H1 (cell line): ENCODE results near the gene LRRC28. TPM values are rescaled to one million over a fixed set of nuclear protein-coding genes. Genes with fewer than 3 reads are reported as not detected.

Experiments
- CTCF ChIA-PET: fragments of 300-600 bp; sonication (Branson Sonifier 250); formaldehyde crosslinking; loops from one replicate; lab custom pipeline; 2021; ENCODE audit not compliant: partially characterized antibody; lab: Charles Lee
- POLR2A ChIA-PET: fragments of 300-600 bp; sonication (Branson Sonifier 250); formaldehyde crosslinking; loops from one replicate; lab custom pipeline; 2021; ENCODE audit warnings: inconsistent platforms; ENCODE audit not compliant: partially characterized antibody; lab: Charles Lee
- DNase-seq, 2 experiments: peaks; one replicate each; pipeline versions ENCODE4 v3.0.0 to v3.0.0-alpha.2; 2010 to 2022; ENCODE audit warnings: low spot score in 2 of 2, low read depth in 1 of 2, mixed read lengths in 1 of 2
- FAIRE-seq: peaks from 2 replicates; lab custom pipeline; 2011; peaks lifted over from hg19 to GRCh38; lab: Jason Lieb, UNC
- H2AFZ ChIP-seq: 2 replicates; pipeline ENCODE4 v1.8.1; 2012; ENCODE audit warnings: low read length, inconsistent platforms
- H2AK5ac ChIP-seq: 2 replicates; pipeline ENCODE4 v1.6.1; 2013; ENCODE audit warnings: low read depth, low read length
- H2BK120ac ChIP-seq: replicated peaks from 2 replicates; pipeline ENCODE3; 2013; ENCODE audit warnings: low read depth, low read length, inconsistent platforms
- H2BK12ac ChIP-seq: 2 replicates; pipeline ENCODE4 v1.6.1; 2013; ENCODE audit warnings: low read depth, low read length
- H2BK15ac ChIP-seq: 2 replicates; pipeline ENCODE4 v1.6.1; 2013; ENCODE audit warnings: low read length
- H2BK20ac ChIP-seq: 2 replicates; pipeline ENCODE4 v1.6.1; 2013; ENCODE audit warnings: low read length
- H2BK5ac ChIP-seq: 2 replicates; pipeline ENCODE4 v1.6.1; 2013; ENCODE audit warnings: low read depth, low read length
- H3K14ac ChIP-seq: 2 replicates; pipeline ENCODE4 v1.6.1; 2013; ENCODE audit warnings: inconsistent platforms; ENCODE audit not compliant: insufficient read length
- H3K18ac ChIP-seq: 2 replicates; pipeline ENCODE4 v1.6.1; 2013; ENCODE audit warnings: low read length; ENCODE audit errors: extremely low read depth
- H3K23ac ChIP-seq: 2 replicates; pipeline ENCODE4 v1.6.1; 2013; ENCODE audit warnings: inconsistent platforms; ENCODE audit not compliant: insufficient read length
- H3K23me2 ChIP-seq: 2 replicates; pipeline ENCODE4 v1.6.1; 2013; ENCODE audit warnings: low read depth, low read length
- H3K27ac ChIP-seq: 2 replicates; pipeline ENCODE4 v1.6.1; 2011; ENCODE audit warnings: low read depth, low read length, inconsistent platforms
- H3K27me3 ChIP-seq, 4 experiments: replicated peaks in 1 of 4; 1 replicate in 1 of 4; 2 replicates in 3 of 4; pipeline versions ENCODE4 v1.6.1 to v1.8.1; 2011 to 2013; ENCODE audit warnings: low read length in 3 of 4, mild to moderate bottlenecking in 3 of 4, inconsistent platforms in 2 of 4, mixed read lengths in 2 of 4, moderate library complexity in 1 of 4; ENCODE audit not compliant: control insufficient read depth in 3 of 4, insufficient read depth in 3 of 4; ENCODE audit errors: extremely low read depth in 1 of 4
- H3K36me3 ChIP-seq, 4 experiments: 2 replicates each; pipeline versions ENCODE4 v1.6.1 to v1.8.1; 2011 to 2013; ENCODE audit warnings: mild to moderate bottlenecking in 4 of 4, low read length in 3 of 4, moderate library complexity in 2 of 4, control low read depth in 1 of 4, inconsistent platforms in 1 of 4; ENCODE audit not compliant: insufficient read depth in 4 of 4, control insufficient read depth in 2 of 4
- H3K4ac ChIP-seq: replicated peaks from 2 replicates; pipeline ENCODE3; 2013; ENCODE audit warnings: low read length, low read depth, mixed read lengths, inconsistent platforms; ENCODE audit not compliant: insufficient read length
- H3K4me1 ChIP-seq, 4 experiments: replicated peaks in 1 of 4; 1 replicate in 1 of 4; 2 replicates in 3 of 4; pipeline versions ENCODE4 v1.6.1 to v1.8.1; 2011 to 2013; ENCODE audit warnings: low read length in 3 of 4, inconsistent platforms in 2 of 4, mixed read lengths in 1 of 4; ENCODE audit not compliant: insufficient read depth in 4 of 4, control insufficient read depth in 3 of 4
- H3K4me2 ChIP-seq, 2 experiments: 2 replicates each; pipeline versions ENCODE4 v1.6.1 to v1.8.1; 2011 to 2013; ENCODE audit warnings: low read depth in 2 of 2, low read length in 2 of 2, control low read depth in 1 of 2, inconsistent platforms in 1 of 2, mild to moderate bottlenecking in 1 of 2; ENCODE audit not compliant: insufficient read depth in 1 of 2
- H3K4me3 ChIP-seq, 4 experiments: fragments of 200-600, 300-600 bp in 1 of 4; sonication (generic), shearing (Covaris generic), sonication (Bioruptor Twin) in 1 of 4; 2 replicates each; pipeline versions ENCODE4 v1.5.1 to v1.8.1; 2011 to 2016; ENCODE audit warnings: low read length in 4 of 4, low read depth in 3 of 4, control low read depth in 2 of 4, inconsistent platforms in 2 of 4, mild to moderate bottlenecking in 2 of 4, mixed read lengths in 1 of 4, moderate library complexity in 1 of 4; ENCODE audit not compliant: insufficient read depth in 2 of 4; ENCODE audit errors: extremely low read depth in 1 of 4
- H3K56ac ChIP-seq: replicated peaks from 2 replicates; pipeline ENCODE3; 2013; ENCODE audit warnings: low read depth, mild to moderate bottlenecking, mixed read lengths, low read length, inconsistent platforms; ENCODE audit not compliant: insufficient read length
- H3K79me1 ChIP-seq: 2 replicates; pipeline ENCODE4 v1.6.1; 2013; ENCODE audit warnings: low read depth, low read length, control low read depth
- H3K79me2 ChIP-seq, 2 experiments: 2 replicates each; pipeline versions ENCODE4 v1.6.1 to v1.8.1; 2012 to 2013; ENCODE audit warnings: low read length in 2 of 2, mild to moderate bottlenecking in 2 of 2, inconsistent platforms in 1 of 2; ENCODE audit not compliant: insufficient read depth in 2 of 2, control insufficient read depth in 1 of 2
- H3K9ac ChIP-seq, 4 experiments: replicated peaks in 1 of 4; 1 replicate in 1 of 4; 2 replicates in 3 of 4; pipeline versions ENCODE4 v1.6.1 to v1.8.1; 2011 to 2013; ENCODE audit warnings: low read depth in 3 of 4, low read length in 3 of 4, control low read depth in 2 of 4, mild to moderate bottlenecking in 2 of 4, moderate library complexity in 2 of 4, inconsistent platforms in 1 of 4; ENCODE audit errors: extremely low read depth in 1 of 4
- H3K9me3 ChIP-seq, 2 experiments: 2 replicates each; pipeline versions ENCODE4 v1.6.1 to v1.8.1; 2012 to 2013; ENCODE audit warnings: mild to moderate bottlenecking in 2 of 2, moderate library complexity in 2 of 2, control low read depth in 1 of 2, inconsistent platforms in 1 of 2, low read depth in 1 of 2, low read length in 1 of 2, mixed read lengths in 1 of 2; ENCODE audit not compliant: insufficient read depth in 2 of 2
- H4K20me1 ChIP-seq, 2 experiments: replicated peaks in 1 of 2; 2 replicates each; pipeline versions ENCODE3 to v1.8.1; 2011 to 2013; ENCODE audit warnings: inconsistent platforms in 2 of 2, low read length in 2 of 2, mild to moderate bottlenecking in 1 of 2; ENCODE audit not compliant: insufficient read depth in 2 of 2, control insufficient read depth in 1 of 2
- H4K5ac ChIP-seq: 2 replicates; pipeline ENCODE4 v1.6.1; 2013; ENCODE audit warnings: low read length, low read depth, mixed read lengths, inconsistent platforms; ENCODE audit not compliant: insufficient read length
- H4K8ac ChIP-seq: 2 replicates; pipeline ENCODE4 v1.8.0; 2013; ENCODE audit warnings: mild to moderate bottlenecking, moderate library complexity, low read length, inconsistent platforms; ENCODE audit not compliant: insufficient read depth; ENCODE audit errors: extremely low read depth
- H4K91ac ChIP-seq: replicated peaks from 2 replicates; pipeline ENCODE3; 2013; ENCODE audit warnings: low read length, mixed read lengths, inconsistent platforms; ENCODE audit not compliant: insufficient read length
- CBX8 ChIP-seq: fragments of 300-800, 300-1000 bp; sonication (generic); IDR thresholded peaks from 2 replicates; pipeline ENCODE4 v1.7.1; 2016; ENCODE audit warnings: low read depth, low read length, borderline replicate concordance
- E2F6 ChIP-seq: IDR thresholded peaks from 2 replicates; pipeline ENCODE4 v1.6.1; 2012; ENCODE audit warnings: inconsistent platforms
- EZH2 ChIP-seq: fragments of 200-600 bp; sonication (generic); IDR thresholded peaks from 2 replicates; pipeline ENCODE4 v1.7.1; 2012; ENCODE audit warnings: low read depth, mild to moderate bottlenecking, moderate library complexity, low read length, inconsistent platforms; ENCODE audit not compliant: severe bottlenecking
- KDM1A ChIP-seq: fragments of 200-600, 300-600 bp; sonication (generic); IDR thresholded peaks from 2 replicates; pipeline ENCODE4 v1.7.1; 2016; ENCODE audit warnings: mild to moderate bottlenecking, low read length, borderline replicate concordance
- POLR2AphosphoS5 ChIP-seq: IDR thresholded peaks from 2 replicates; pipeline ENCODE4 v1.6.1; 2011; ENCODE audit warnings: low read depth, low read length
- RBBP5 ChIP-seq: IDR thresholded peaks from 2 replicates; pipeline ENCODE4 v1.7.1; 2012; ENCODE audit warnings: low read depth, mild to moderate bottlenecking, inconsistent platforms, low read length, moderate library complexity, borderline replicate concordance
- RNF2 ChIP-seq: fragments of 200-900, 300-1000 bp; sonication (generic); IDR thresholded peaks from 2 replicates; pipeline ENCODE4 v1.7.1; 2016; ENCODE audit warnings: borderline replicate concordance, low read depth, mild to moderate bottlenecking, antibody characterized with exemption, low read length; ENCODE audit not compliant: poor library complexity, severe bottlenecking; ENCODE audit errors: missing control alignments
- SAP30 ChIP-seq: fragments of 300-600 bp; sonication (generic); IDR thresholded peaks from 2 replicates; pipeline ENCODE4 v1.7.1; 2012; ENCODE audit warnings: low read length, moderate library complexity, mild to moderate bottlenecking, inconsistent platforms; ENCODE audit not compliant: insufficient read depth, insufficient replicate concordance
- ZNF274 ChIP-seq: IDR thresholded peaks from 2 replicates; pipeline ENCODE4 v1.7.0; 2012; ENCODE audit warnings: low read length, borderline replicate concordance; ENCODE audit errors: extremely low read depth
- WGBS, 2 experiments: shearing (Covaris generic) in 1 of 2; methylation state at CpG; one replicate each; pipeline versions ENCODE4 v1.1.6 to v1.1.7; 2013 to 2015; ENCODE audit warnings: low lambda C conversion rate in 2 of 2, mixed read lengths in 2 of 2, inconsistent platforms in 1 of 2, low coverage in 1 of 2, missing lambda C conversion rate in 1 of 2; ENCODE audit not compliant: insufficient replicate concordance in 2 of 2, insufficient coverage in 1 of 2, insufficient read length in 1 of 2; ENCODE audit errors: extremely low coverage in 1 of 2, missing lambda C conversion rate in 1 of 2; 5-methylcytosine and 5-hydroxymethylcytosine counted together
- polyA plus RNA-seq, 7 experiments: library from polyadenylated mRNA; depleted of rRNA in 3 of 7; stranded (reverse) in 5 of 7; unstranded in 2 of 7; fragments of >200 nt in 5 of 7; fragments of 200-250 nt in 2 of 7; gene quantifications; 1 replicate in 5 of 7; 2 replicates in 1 of 7; 4 replicates in 1 of 7; pipeline versions ENCODE4 v1.2.1 to v1.2.3, GENCODE V29; 2011 to 2013; ENCODE audit warnings: missing spikeins in 2 of 7, mixed read lengths in 2 of 7
- total RNA-seq: library from RNA; stranded (reverse); fragmentation: NEBNext Ultra II Directional; extraction: Animal tissue kit (Norgen Biotek cat#: 25700); gene quantifications from 2 replicates; pipeline ENCODE4 v1.2.1, GENCODE V29; 2021
- TF ChIP-seq, protein P1 (sequence below): IDR thresholded peaks from 2 replicates; pipeline ENCODE4 v1.6.1; 2011; ENCODE audit warnings: low read length, improper control_type of control experiment

The LRRC28 gene
- total and polyA plus RNA-seq, 2 of the 8 experiments (the other 6 are each of a cell fraction or from before 2014, with no cell fraction given), result 20.2 to 23.3 TPM

DNA sequence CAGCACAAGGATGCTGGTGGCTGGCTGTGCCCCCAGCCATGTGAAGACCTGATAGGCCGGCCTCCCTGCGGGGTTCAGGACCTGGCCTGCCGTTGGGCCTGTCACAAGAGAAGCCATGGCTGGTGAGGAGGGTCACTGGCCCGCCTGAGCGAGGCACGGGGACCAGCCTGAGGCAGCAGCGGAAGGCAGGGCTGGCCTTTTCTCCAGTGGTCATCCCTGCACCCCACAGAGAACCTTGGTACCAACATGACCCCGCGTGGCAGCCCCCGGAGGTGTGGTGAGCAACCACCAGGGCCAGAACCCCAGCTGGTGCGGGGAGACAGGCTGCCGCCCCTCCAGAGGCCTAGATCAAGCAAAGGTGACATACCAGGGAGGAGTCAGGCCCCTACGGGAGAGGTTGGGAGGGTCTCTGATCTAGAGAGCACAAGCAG, 180.4 kb downstream of the LRRC28 start:
- H3K4me1 ChIP-seq, result peaks cover 0 to 11% (median 0%) of the 10 kb centered on the region in 4 experiments; a peak in 1 of 7 replicates
- CTCF ChIA-PET, result interaction anchor here (1.1 to 1.3 kb wide), 3 partner anchors 15 to 269 kb away, joined by 4 to 6 read pairs (median 5); no protein-coding TSS in a partner anchor
- H2BK5ac ChIP-seq, result no peak overlapping the region
- FAIRE-seq (no peak), DNase-seq (no peak)
- H2AFZ ChIP-seq, result no peak overlapping the region
- H3K56ac ChIP-seq, result no peak overlapping the region
- no peaks in the 10 kb centered on the region for H3K79me1 ChIP-seq
- H3K4me3 ChIP-seq, result no peak overlapping the region
- no peak overlapping the region for H3K27ac ChIP-seq
- no peak overlapping the region for H2BK12ac ChIP-seq
- 97% methylated on average over 12 of the region's 13 CpGs; no CpG with 5 or more reads in 1 of the 2 experiments for WGBS, 2 experiments
- no peak overlapping the region for H4K5ac ChIP-seq
- H3K18ac ChIP-seq, result no peak overlapping the region
- H2BK15ac ChIP-seq, result no peak overlapping the region
- H3K14ac ChIP-seq, result no peak overlapping the region
- no peak overlapping the region for H3K23ac ChIP-seq
- no peaks in the 10 kb centered on the region for H3K9me3 ChIP-seq
- no peaks in the 10 kb centered on the region for H3K79me2 ChIP-seq
- POLR2A ChIA-PET, result no interaction called here
- H3K4me2 ChIP-seq, result no peak overlapping the region
- H3K36me3 ChIP-seq, result no peaks in the 10 kb centered on the region
- H3K9ac ChIP-seq, result no peak overlapping the region
- H4K20me1 ChIP-seq, result no peaks in the 10 kb centered on the region
- no peak overlapping the region; the same call in 1 of the 2 replicates for H4K8ac ChIP-seq
- H4K91ac ChIP-seq, result no peak overlapping the region
- no peaks in the 10 kb centered on the region; a peak in 1 of 7 replicates for H3K27me3 ChIP-seq
- no peak overlapping the region for H3K4ac ChIP-seq
- H2BK20ac ChIP-seq, result no peak overlapping the region
- H2BK120ac ChIP-seq, result no peak overlapping the region
- H2AK5ac ChIP-seq, result no peak overlapping the region
- no peaks in the 10 kb centered on the region; the same call in 1 of the 2 replicates for H3K23me2 ChIP-seq
- no peak for TF ChIP-seq CBX8
- TF ChIP-seq RNF2, result no peak
- TF ChIP-seq ZNF274, result no peak
- TF ChIP-seq KDM1A, result no peak
- TF ChIP-seq, protein P1, sequence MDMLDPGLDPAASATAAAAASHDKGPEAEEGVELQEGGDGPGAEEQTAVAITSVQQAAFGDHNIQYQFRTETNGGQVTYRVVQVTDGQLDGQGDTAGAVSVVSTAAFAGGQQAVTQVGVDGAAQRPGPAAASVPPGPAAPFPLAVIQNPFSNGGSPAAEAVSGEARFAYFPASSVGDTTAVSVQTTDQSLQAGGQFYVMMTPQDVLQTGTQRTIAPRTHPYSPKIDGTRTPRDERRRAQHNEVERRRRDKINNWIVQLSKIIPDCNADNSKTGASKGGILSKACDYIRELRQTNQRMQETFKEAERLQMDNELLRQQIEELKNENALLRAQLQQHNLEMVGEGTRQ, result no peak
- TF ChIP-seq RBBP5, result no peak
- no peak for TF ChIP-seq E2F6
- TF ChIP-seq SAP30, result no peak
- no peak for TF ChIP-seq EZH2
- TF ChIP-seq POLR2AphosphoS5, result no peak
